ENCODE results near the gene DGKA.

- TF ChIP-seq CTCF (IDR thresholded peaks at IDR 0.05) (no peak), POLR2AphosphoS5 (IDR thresholded peaks at IDR 0.05; ENCODE audit: insufficient read depth in 1 of 2, low read depth in 1 of 2) (no peak)
Measured at GRCh38 chr12:55942577-55943136, 11.7 kb downstream of the DGKA start.
